SK-N-SH treated with all-trans-retinoic acid at 6 μM for 48 hours (cell line): ENCODE results near the gene SH2D1B.

ENCODE experiments used
- ATAC-seq: fragments of 200-7000 bp; cut with Tn5 transposase; 3 replicates; pipeline ENCODE4 v1.9.1; 2020; ENCODE audit warnings: mild to moderate bottlenecking, moderate library complexity
- ARNTL ChIP-seq: fragments of 450-650 bp; formaldehyde crosslinking; IDR thresholded peaks from 2 replicates; pipeline ENCODE4 v1.5.0; 2020; ENCODE audit warnings: low read depth, mild to moderate bottlenecking, moderate library complexity, borderline replicate concordance
- BACH2 ChIP-seq: fragments of 250-450 bp; sonication (Bioruptor Pico); IDR thresholded peaks from 2 replicates; pipeline ENCODE4 v1.9.0; 2021; ENCODE audit warnings: mild to moderate bottlenecking, borderline replicate concordance
- CREB5 ChIP-seq: fragments of 250-450 bp; sonication (Bioruptor Pico); IDR thresholded peaks from 2 replicates; pipeline ENCODE4 v1.5.1; 2020; ENCODE audit warnings: low read depth, mild to moderate bottlenecking, moderate library complexity
- CSDC2 ChIP-seq: fragments of 250-450 bp; sonication (Bioruptor Pico); IDR thresholded peaks from 2 replicates; pipeline ENCODE4 v1.5.0; 2020; ENCODE audit warnings: mild to moderate bottlenecking, moderate library complexity
- ESRRG ChIP-seq: fragments of 250-450 bp; sonication (Bioruptor Pico); IDR thresholded peaks from 2 replicates; pipeline ENCODE4 v1.6.1; 2021; ENCODE audit warnings: mild to moderate bottlenecking
- GLIS3 ChIP-seq: fragments of 250-450 bp; sonication (Bioruptor Pico); IDR thresholded peaks from 2 replicates; pipeline ENCODE4 v1.5.0; 2020; ENCODE audit warnings: mild to moderate bottlenecking, moderate library complexity
- ISL1 ChIP-seq: fragments of 250-450 bp; sonication (Bioruptor Pico); IDR thresholded peaks from 2 replicates; pipeline ENCODE4 v2.1.2; 2022; ENCODE audit warnings: mild to moderate bottlenecking, moderate library complexity
- OSR1 ChIP-seq: fragments of 250-450 bp; sonication (Bioruptor Pico); IDR thresholded peaks from 2 replicates; pipeline ENCODE4 v1.8.0; 2022; ENCODE audit warnings: moderate library complexity, mild to moderate bottlenecking, inconsistent platforms
- PATZ1 ChIP-seq: fragments of 250-450 bp; sonication (Bioruptor Pico); IDR thresholded peaks from 2 replicates; pipeline ENCODE4 v1.8.0; 2020; ENCODE audit warnings: mild to moderate bottlenecking, moderate library complexity, borderline replicate concordance
- POU6F1 ChIP-seq: fragments of 250-450 bp; sonication (Bioruptor Pico); IDR thresholded peaks from 2 replicates; pipeline ENCODE4 v1.8.0; 2021; ENCODE audit warnings: low read depth, mild to moderate bottlenecking, moderate library complexity, borderline replicate concordance
- PPARA ChIP-seq: fragments of 250-450 bp; sonication (Bioruptor Pico); IDR thresholded peaks from 2 replicates; pipeline ENCODE4 v1.5.0; 2020; ENCODE audit warnings: mild to moderate bottlenecking, borderline replicate concordance
- RARB ChIP-seq: fragments of 250-450 bp; sonication (Bioruptor Pico); IDR thresholded peaks from 2 replicates; pipeline ENCODE4 v1.8.0; 2021; ENCODE audit warnings: mild to moderate bottlenecking, moderate library complexity
- SNAI2 ChIP-seq: fragments of 250-450 bp; sonication (Bioruptor Pico); IDR thresholded peaks from 2 replicates; pipeline ENCODE4 v1.5.0; 2020; ENCODE audit warnings: mild to moderate bottlenecking, moderate library complexity
- TCF4 ChIP-seq: fragments of 250-450 bp; sonication (Bioruptor Pico); IDR thresholded peaks from 2 replicates; pipeline ENCODE4 v1.8.0; 2021; ENCODE audit warnings: mild to moderate bottlenecking, moderate library complexity, borderline replicate concordance
- TOX ChIP-seq: fragments of 250-450 bp; sonication (Bioruptor Pico); IDR thresholded peaks from 2 replicates; pipeline ENCODE4 v1.8.0; 2021; ENCODE audit warnings: mild to moderate bottlenecking, moderate library complexity, borderline replicate concordance
- TSHZ2 ChIP-seq: fragments of 250-450 bp; sonication (Bioruptor Pico); IDR thresholded peaks from 2 replicates; pipeline ENCODE4 v1.5.0; 2020; ENCODE audit warnings: mild to moderate bottlenecking, moderate library complexity
- ZC3H10 ChIP-seq: fragments of 250-450 bp; sonication (Bioruptor Pico); IDR thresholded peaks from 2 replicates; pipeline ENCODE4 v1.5.1; 2021; ENCODE audit warnings: mild to moderate bottlenecking, moderate library complexity
- ZFP3 ChIP-seq: fragments of 250-450 bp; sonication (Bioruptor Pico); IDR thresholded peaks from 2 replicates; pipeline ENCODE4 v1.5.0; 2020; ENCODE audit warnings: mild to moderate bottlenecking, moderate library complexity
- ZFP30 ChIP-seq: fragments of 450-650 bp; formaldehyde crosslinking; IDR thresholded peaks from 2 replicates; pipeline ENCODE4 v1.5.0; 2022; ENCODE audit warnings: mild to moderate bottlenecking, moderate library complexity
- ZNF565 ChIP-seq: fragments of 450-650 bp; formaldehyde crosslinking; conservative IDR thresholded peaks from 2 replicates; pipeline ENCODE4 v1.5.0; 2020; ENCODE audit warnings: low read depth, mild to moderate bottlenecking, moderate library complexity
- ZNF70 ChIP-seq: fragments of 450-650 bp; formaldehyde crosslinking; IDR thresholded peaks from 2 replicates; pipeline ENCODE4 v1.5.0; 2020; ENCODE audit warnings: mild to moderate bottlenecking, moderate library complexity
- ZNF8 ChIP-seq: fragments of 450-650 bp; formaldehyde crosslinking; IDR thresholded peaks from 2 replicates; pipeline ENCODE4 v1.5.0; 2020; ENCODE audit warnings: mild to moderate bottlenecking, moderate library complexity

The SH2D1B gene

GRCh38 chr1:162373072-162373427 lies 38.9 kb downstream of the SH2D1B start:
- TF ChIP-seq TCF4 (CRISPR knock-in tag) (no peak), GLIS3 (CRISPR knock-in tag) (no peak), ISL1 (CRISPR knock-in tag) (no peak), SNAI2 (CRISPR knock-in tag) (no peak), ZFP30 (CRISPR knock-in tag) (no peak), ZNF8 (no peak), PPARA (CRISPR knock-in tag) (no peak), ESRRG (CRISPR knock-in tag) (no peak), TSHZ2 (no peak), TOX (CRISPR knock-in tag) (no peak), ZC3H10 (no peak), RARB (CRISPR knock-in tag) (no peak), ZFP3 (no peak), ZNF565 (CRISPR knock-in tag) (no peak), BACH2 (CRISPR knock-in tag) (no peak), POU6F1 (CRISPR knock-in tag) (no peak), CSDC2 (no peak)
- no peak for ATAC-seq

GRCh38 chr1:162372159-162373071 lies 39.5 kb downstream of the SH2D1B start:
- TF ChIP-seq CREB5 (CRISPR knock-in tag) (no peak), OSR1 (no peak), CSDC2 (no peak), PATZ1 (no peak), ZNF565 (CRISPR knock-in tag) (no peak), ZNF70 (CRISPR knock-in tag) (no peak), TCF4 (CRISPR knock-in tag) (no peak), TSHZ2 (no peak), ARNTL (CRISPR knock-in tag) (no peak), ZNF8 (no peak), SNAI2 (CRISPR knock-in tag) (no peak), ZFP3 (no peak), RARB (CRISPR knock-in tag) (no peak), ZFP30 (CRISPR knock-in tag) (no peak), PPARA (CRISPR knock-in tag) (no peak), POU6F1 (CRISPR knock-in tag) (no peak), ZC3H10 (no peak)
- peak; percentile 17; the same call in 1 of the 3 replicates for ATAC-seq
